Measurements from ENCODE around the gene ZNF787.

The ZNF787 gene

DNA sequence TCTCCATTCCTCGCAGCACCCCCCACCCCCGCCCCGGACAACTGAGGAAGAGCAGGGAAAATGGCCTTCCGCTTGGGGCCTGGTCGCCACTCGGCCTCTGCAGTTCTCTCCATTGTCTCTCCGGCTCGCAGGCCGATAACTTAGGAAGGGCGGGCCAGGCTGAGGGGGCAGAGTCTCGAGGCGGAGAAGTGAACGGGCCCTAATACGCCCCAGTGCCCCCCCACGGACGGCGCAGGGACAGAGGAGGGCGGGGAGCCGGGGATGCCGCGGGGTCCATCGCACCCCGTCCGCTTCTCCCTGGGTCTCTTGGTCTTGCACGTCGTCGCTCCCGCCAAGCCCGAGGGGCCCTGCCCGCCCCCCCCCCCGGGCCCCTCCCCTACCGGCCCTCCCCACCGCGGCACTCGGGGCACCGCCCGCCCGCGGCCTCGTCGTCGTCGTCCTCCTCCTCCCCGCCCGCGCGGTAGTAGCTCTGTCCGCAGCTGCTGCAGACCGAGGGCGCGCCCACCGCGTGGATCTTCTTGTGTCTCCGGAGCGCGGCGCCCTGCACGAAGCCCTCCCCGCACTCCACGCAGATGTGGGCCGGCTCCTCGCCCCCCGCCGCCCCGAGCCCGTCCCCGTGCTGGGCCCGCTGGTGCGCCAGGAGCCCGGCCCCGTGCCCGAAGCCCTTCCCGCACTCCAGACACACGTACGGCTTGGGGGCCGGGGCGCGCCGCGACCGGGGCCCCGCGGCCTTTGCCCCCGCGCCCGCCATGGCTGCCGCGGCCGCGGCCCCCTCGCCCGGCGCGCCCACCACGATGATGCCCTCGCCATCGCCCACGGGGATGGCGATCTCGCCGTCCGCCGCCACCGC is 33.2 kb downstream of the ZNF787 start:
- DNase-seq (ENCODE audit: low read depth) = no peak

DNA sequence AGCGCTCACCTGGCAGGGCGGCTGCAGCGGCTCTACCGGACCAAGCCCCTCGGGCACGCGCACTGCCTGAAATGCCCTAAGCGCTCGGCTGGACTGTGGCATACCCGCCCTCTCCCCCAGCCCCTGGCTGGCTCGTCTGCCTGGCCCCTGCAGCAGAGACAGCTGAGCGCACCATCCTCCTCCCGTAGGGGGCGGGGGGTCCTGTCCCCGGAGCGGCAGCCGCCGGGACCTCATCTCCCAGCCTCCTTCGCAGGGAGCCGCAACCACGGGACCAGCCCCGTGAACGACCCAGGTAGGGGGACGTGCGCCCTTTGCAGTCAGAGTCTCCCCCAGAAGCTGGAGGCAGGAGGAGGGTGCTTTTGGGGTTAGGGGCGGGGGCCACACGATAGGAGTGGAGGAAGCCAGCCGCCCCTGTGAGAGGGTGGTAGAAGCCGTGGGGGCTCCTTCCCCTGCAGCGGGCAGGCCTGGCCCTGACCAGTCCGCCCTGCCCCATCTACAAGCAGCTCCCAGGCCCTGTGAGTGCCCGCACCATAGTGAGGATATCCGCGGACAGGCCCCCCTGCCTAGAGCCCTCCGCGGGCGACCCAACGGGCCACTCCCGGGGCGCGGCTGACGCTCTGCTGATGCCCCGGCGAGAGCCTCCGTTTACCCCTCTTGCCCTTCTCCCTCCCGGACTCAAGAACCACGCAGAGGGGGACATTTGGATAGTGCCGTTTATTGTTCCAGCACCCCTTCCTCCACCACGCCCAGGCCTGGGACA is 34.2 kb downstream of the ZNF787 start:
- no peak for DNase-seq (ENCODE audit: low read depth)

GRCh38 chr19:56085571-56086275 is 35.4 kb downstream of the ZNF787 start:
- DNase-seq (ENCODE audit: low read depth) = no peak

- DNase-seq (ENCODE audit: low read depth) = no peak
Measured at GRCh38 chr19:56084835-56085536, 36.1 kb downstream of the ZNF787 start.

GRCh38 chr19:56083668-56084067 is 37.4 kb downstream of the ZNF787 start:
- DNase-seq (ENCODE audit: low read depth) = no peak

DNA sequence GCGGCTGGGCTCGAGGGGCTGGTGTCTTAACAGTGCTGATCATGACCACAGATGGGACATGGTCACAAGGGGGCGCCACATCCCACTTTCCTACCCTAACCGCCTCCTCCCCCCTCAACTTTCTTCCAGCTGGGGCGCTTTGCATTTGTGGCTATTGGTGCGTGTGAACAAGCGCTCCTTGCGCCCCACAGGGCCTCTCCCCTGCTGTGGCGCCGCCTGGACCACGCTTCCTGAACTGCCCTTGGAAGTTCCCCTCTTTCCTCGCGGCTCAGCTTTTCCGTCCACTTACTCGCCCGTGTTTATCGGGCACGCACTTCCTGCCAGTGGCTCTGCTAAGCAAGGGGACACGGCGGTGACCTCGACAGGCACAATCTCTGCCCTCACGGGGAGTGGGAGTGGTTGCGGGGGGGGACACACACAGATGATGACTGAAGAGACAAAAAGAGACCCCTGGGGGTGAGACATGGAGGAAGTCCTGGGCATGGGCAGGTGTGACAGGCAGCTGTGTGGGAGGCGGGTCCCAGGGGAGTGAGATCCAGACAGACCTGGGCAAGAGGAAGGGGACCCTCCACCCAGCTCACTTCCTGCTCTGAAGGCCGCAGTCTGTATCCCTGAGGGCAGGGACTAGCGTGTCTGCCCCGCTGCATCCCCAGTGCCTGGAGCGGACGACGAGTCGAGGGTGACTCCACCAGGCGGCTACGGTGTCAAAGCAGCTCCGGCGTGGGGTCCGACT is 40.3 kb downstream of the ZNF787 start:
- DNase-seq (ENCODE audit: low read depth) = peak; percentile 17

- DNase-seq (ENCODE audit: low read depth) = no peak
Measured at GRCh38 chr19:56079609-56080008, 41.5 kb downstream of the ZNF787 start.

GRCh38 chr19:56076498-56076897 is 44.6 kb downstream of the ZNF787 start:
- peak; percentile 6 for DNase-seq (ENCODE audit: low read depth)

DNA sequence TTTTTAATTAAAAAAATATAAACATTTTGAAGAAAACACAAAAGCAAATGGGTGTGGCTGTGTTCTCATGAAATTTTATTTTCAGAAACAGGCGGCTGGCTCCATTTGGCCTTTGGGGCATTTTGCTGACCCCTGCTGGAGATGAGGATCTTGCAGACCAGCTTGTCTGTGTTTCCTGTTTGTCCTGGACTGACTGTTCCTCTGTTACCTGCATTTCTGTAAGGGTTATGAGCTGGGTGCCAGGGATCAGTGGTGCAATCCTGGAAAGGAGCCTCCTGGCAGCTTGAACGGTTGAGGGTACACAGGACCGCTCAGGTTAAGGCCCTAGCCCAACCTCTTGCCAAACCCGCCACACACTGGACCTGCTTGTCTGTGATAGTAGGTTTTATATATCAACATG is 49.9 kb downstream of the ZNF787 start:
- no peak for DNase-seq (ENCODE audit: low read depth)

- no peak for DNase-seq (ENCODE audit: low read depth)
Measured at GRCh38 chr19:56069642-56070041, 51.5 kb downstream of the ZNF787 start.

GRCh38 chr19:56066152-56067023 is 54.7 kb downstream of the ZNF787 start:
- DNase-seq (ENCODE audit: low read depth) = no peak

DNA sequence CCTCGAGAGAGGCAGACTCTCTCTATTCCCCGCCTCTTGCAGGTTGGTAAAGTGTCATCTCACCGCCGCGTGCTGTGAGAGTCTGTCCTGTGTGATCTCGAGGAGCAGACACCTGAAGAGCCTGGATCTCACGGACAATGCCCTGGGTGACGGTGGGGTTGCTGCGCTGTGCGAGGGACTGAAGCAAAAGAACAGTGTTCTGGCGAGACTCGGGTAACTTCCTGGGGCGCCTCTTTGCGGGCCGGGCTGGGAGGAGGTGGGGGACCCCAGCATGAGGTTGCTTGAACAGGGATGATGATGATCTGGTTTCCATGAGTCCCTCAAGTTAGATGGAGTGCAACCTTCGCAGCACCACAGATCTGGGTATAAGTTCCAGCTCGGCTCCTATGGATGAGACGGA is 67.5 kb downstream of the ZNF787 start:
- DNase-seq (ENCODE audit: low read depth) = no peak
